ENCODE measurements around the gene TP53BP1.
"Not testable (repeated sequence)": the region's sequence is repeated elsewhere in the genome, so short reads cannot be mapped to it uniquely, and the experiment has no call there.

The TP53BP1 gene

GRCh38 chr15:43406189-43406588, 86.8 kb downstream of the TP53BP1 start:
- Histone ChIP-seq H2AFZ (ENCODE audit: low read depth) (no peak overlapping the region), H3K79me2 (ENCODE audit: insufficient read depth, low read depth) (no peaks in the 10 kb centered on the region), H3K9ac (no peak overlapping the region), H3K4me2 (no peak overlapping the region), H3K27me3 (ENCODE audit: insufficient read depth, low read depth) (no peaks in the 10 kb centered on the region), H3K4me1 (ENCODE audit: low read depth, poor library complexity, severe bottlenecking) (no peaks in the 10 kb centered on the region), H3K36me3 (ENCODE audit: insufficient read depth) (peaks cover 3% of the 10 kb centered on the region; the same call in 1 of the 2 replicates), H4K20me1 (ENCODE audit: insufficient read depth) (no peaks in the 10 kb centered on the region), H3K4me3 (IDR thresholded peaks at IDR 0.05; ENCODE audit: insufficient read depth, low read depth, low read length) (no peak overlapping the region), H3K27ac (no peak overlapping the region)
- TF ChIP-seq CTCF (conservative IDR thresholded peaks at IDR 0.05; ENCODE audit: low read depth, low read length), result no peak

GRCh38 chr15:43404130-43404529, 88.8 kb downstream of the TP53BP1 start:
- H3K4me2 ChIP-seq, result no peak overlapping the region
- H3K79me2 ChIP-seq (ENCODE audit: insufficient read depth, low read depth), result no peaks in the 10 kb centered on the region
- H3K27me3 ChIP-seq (ENCODE audit: insufficient read depth, low read depth), result no peaks in the 10 kb centered on the region
- H3K4me3 ChIP-seq (IDR thresholded peaks at IDR 0.05; ENCODE audit: insufficient read depth, low read depth, low read length), result no peak overlapping the region
- no peak overlapping the region for H3K9ac ChIP-seq
- H3K36me3 ChIP-seq (ENCODE audit: insufficient read depth), result no peaks in the 10 kb centered on the region; the same call in 1 of the 2 replicates
- no peaks in the 10 kb centered on the region for H4K20me1 ChIP-seq (ENCODE audit: insufficient read depth)
- no peak overlapping the region for H3K27ac ChIP-seq
- no peaks in the 10 kb centered on the region for H3K4me1 ChIP-seq (ENCODE audit: low read depth, poor library complexity, severe bottlenecking)
- TF ChIP-seq CTCF (conservative IDR thresholded peaks at IDR 0.05; ENCODE audit: low read depth, low read length), result no peak
- no peak overlapping the region for H2AFZ ChIP-seq (ENCODE audit: low read depth)

- TF ChIP-seq CTCF (conservative IDR thresholded peaks at IDR 0.05; ENCODE audit: low read depth, low read length), result no peak
- Histone ChIP-seq H3K79me2 (ENCODE audit: insufficient read depth, low read depth) (no peaks in the 10 kb centered on the region), H3K4me2 (no peak overlapping the region), H4K20me1 (ENCODE audit: insufficient read depth) (no peaks in the 10 kb centered on the region), H3K27me3 (ENCODE audit: insufficient read depth, low read depth) (no peaks in the 10 kb centered on the region), H3K9ac (no peak overlapping the region), H3K27ac (no peak overlapping the region), H3K4me1 (ENCODE audit: low read depth, poor library complexity, severe bottlenecking) (no peaks in the 10 kb centered on the region), H3K36me3 (ENCODE audit: insufficient read depth) (no peaks in the 10 kb centered on the region; the same call in 1 of the 2 replicates), H3K4me3 (IDR thresholded peaks at IDR 0.05; ENCODE audit: insufficient read depth, low read depth, low read length) (no peak overlapping the region), H2AFZ (ENCODE audit: low read depth) (no peak overlapping the region)
Observed at GRCh38 chr15:43403616-43404015, 89.3 kb downstream of the TP53BP1 start.

GRCh38 chr15:43402255-43402654, 90.7 kb downstream of the TP53BP1 start:
- Histone ChIP-seq H3K4me3 (IDR thresholded peaks at IDR 0.05; ENCODE audit: insufficient read depth, low read depth, low read length) (no peak overlapping the region), H3K4me2 (no peak overlapping the region), H3K27me3 (ENCODE audit: insufficient read depth, low read depth) (no peaks in the 10 kb centered on the region), H3K4me1 (ENCODE audit: low read depth, poor library complexity, severe bottlenecking) (no peaks in the 10 kb centered on the region), H3K9ac (no peak overlapping the region), H3K36me3 (ENCODE audit: insufficient read depth) (no peaks in the 10 kb centered on the region; the same call in 1 of the 2 replicates), H3K79me2 (ENCODE audit: insufficient read depth, low read depth) (no peaks in the 10 kb centered on the region), H4K20me1 (ENCODE audit: insufficient read depth) (no peaks in the 10 kb centered on the region), H3K27ac (no peak overlapping the region), H2AFZ (ENCODE audit: low read depth) (no peak overlapping the region)
- TF ChIP-seq CTCF (conservative IDR thresholded peaks at IDR 0.05; ENCODE audit: low read depth, low read length), result no peak

GRCh38 chr15:43393592-43393991, 99.4 kb downstream of the TP53BP1 start:
- not testable (repeated sequence) for H3K4me2 ChIP-seq; H4K20me1 ChIP-seq (ENCODE audit: insufficient read depth); H3K27ac ChIP-seq; H3K27me3 ChIP-seq (ENCODE audit: insufficient read depth, low read depth); H3K36me3 ChIP-seq (ENCODE audit: insufficient read depth); H2AFZ ChIP-seq (ENCODE audit: low read depth); H3K9ac ChIP-seq; H3K4me1 ChIP-seq (ENCODE audit: low read depth, poor library complexity, severe bottlenecking); H3K4me3 ChIP-seq (IDR thresholded peaks at IDR 0.05; ENCODE audit: insufficient read depth, low read depth, low read length); H3K79me2 ChIP-seq (ENCODE audit: insufficient read depth, low read depth)
